HEK293T (cell line): ENCODE measurements around the gene TNNI2.
"Not testable (repeated sequence)": the region's sequence is repeated elsewhere in the genome, so short reads cannot be mapped to it uniquely, and the experiment has no call there.

Source experiments
- CTCF ChIA-PET: fragments of 350-600 bp; formaldehyde crosslinking; extraction: SDS; loops from one replicate; lab custom pipeline; 2021; ENCODE audit warnings: antibody characterized with exemption, inconsistent platforms; lab: Yijun Ruan, JAX
- POLR2A ChIA-PET: fragments of 350-600 bp; formaldehyde crosslinking; extraction: SDS; loops from one replicate; lab custom pipeline; 2020; ENCODE audit warnings: antibody characterized with exemption, inconsistent platforms; lab: Yijun Ruan, JAX
- DNase-seq: peaks from one replicate; pipeline ENCODE4 v3.0.0; 2012; ENCODE audit warnings: mixed read lengths; ENCODE audit errors: extremely low spot score
- ARNT ChIP-seq: fragments of 450-650 bp; IDR thresholded peaks from 2 replicates; pipeline ENCODE4 v1.6.1; 2017; ENCODE audit warnings: mild to moderate bottlenecking
- BHLHE40 ChIP-seq: fragments of 450-650 bp; IDR thresholded peaks from 2 replicates; pipeline ENCODE4 v1.6.1; 2016; ENCODE audit warnings: mild to moderate bottlenecking, moderate library complexity, borderline replicate concordance
- CTBP1 ChIP-seq: fragments of 450-650 bp; IDR thresholded peaks from 2 replicates; pipeline ENCODE4 v1.6.1; 2016; ENCODE audit warnings: borderline replicate concordance
- ELF4 ChIP-seq: fragments of 450-650 bp; IDR thresholded peaks from 2 replicates; pipeline ENCODE4 v1.6.1; 2017; ENCODE audit warnings: antibody characterized with exemption
- FOXA1 ChIP-seq: fragments of 450-650 bp; IDR thresholded peaks from 2 replicates; pipeline ENCODE4 v1.6.1; 2016; ENCODE audit warnings: mild to moderate bottlenecking
- FOXK2 ChIP-seq: fragments of 450-650 bp; IDR thresholded peaks from 2 replicates; pipeline ENCODE4 v1.6.1; 2016; ENCODE audit warnings: mild to moderate bottlenecking
- FOXM1 ChIP-seq: fragments of 450-650 bp; IDR thresholded peaks from 2 replicates; pipeline ENCODE4 v1.6.1; 2017; ENCODE audit warnings: mild to moderate bottlenecking, borderline replicate concordance
- HDGF ChIP-seq: fragments of 450-650 bp; IDR thresholded peaks from 2 replicates; pipeline ENCODE4 v1.6.1; 2017; ENCODE audit warnings: antibody characterized with exemption, borderline replicate concordance
- L3MBTL2 ChIP-seq: fragments of 450-650 bp; conservative IDR thresholded peaks from 2 replicates; pipeline ENCODE4 v1.6.1; 2016; ENCODE audit warnings: mild to moderate bottlenecking
- LEF1 ChIP-seq: fragments of 450-650 bp; IDR thresholded peaks from 2 replicates; pipeline ENCODE4 v1.6.1; 2017; ENCODE audit warnings: mild to moderate bottlenecking, borderline replicate concordance
- NFRKB ChIP-seq: fragments of 450-650 bp; IDR thresholded peaks from 2 replicates; pipeline ENCODE4 v1.6.1; 2016; ENCODE audit warnings: mild to moderate bottlenecking, moderate library complexity
- SP1 ChIP-seq: fragments of 450-650 bp; IDR thresholded peaks from 2 replicates; pipeline ENCODE4 v1.6.1; 2017
- SUZ12 ChIP-seq: fragments of 450-650 bp; IDR thresholded peaks from 2 replicates; pipeline ENCODE4 v1.6.1; 2016; ENCODE audit warnings: mild to moderate bottlenecking
- TARDBP ChIP-seq: fragments of 450-650 bp; IDR thresholded peaks from 2 replicates; pipeline ENCODE4 v1.6.1; 2016
- ZNF384 ChIP-seq: fragments of 450-650 bp; IDR thresholded peaks from 2 replicates; pipeline ENCODE4 v1.6.1; 2016
- TF ChIP-seq, protein P1 (sequence below): fragments of 450-650 bp; IDR thresholded peaks from 2 replicates; pipeline ENCODE4 v1.6.1; 2016

Gene TNNI2

GRCh38 chr11:1881442-1882264, 42.9 kb downstream of the TNNI2 start:
- TF ChIP-seq LEF1: no peak
- TF ChIP-seq ELF4: no peak
- no peak for TF ChIP-seq ZNF384
- TF ChIP-seq FOXM1: no peak
- TF ChIP-seq SUZ12: no peak
- TF ChIP-seq ARNT: no peak
- no peak for TF ChIP-seq FOXK2
- TF ChIP-seq L3MBTL2: no peak
- no peak for TF ChIP-seq NFRKB
- TF ChIP-seq, protein P1, sequence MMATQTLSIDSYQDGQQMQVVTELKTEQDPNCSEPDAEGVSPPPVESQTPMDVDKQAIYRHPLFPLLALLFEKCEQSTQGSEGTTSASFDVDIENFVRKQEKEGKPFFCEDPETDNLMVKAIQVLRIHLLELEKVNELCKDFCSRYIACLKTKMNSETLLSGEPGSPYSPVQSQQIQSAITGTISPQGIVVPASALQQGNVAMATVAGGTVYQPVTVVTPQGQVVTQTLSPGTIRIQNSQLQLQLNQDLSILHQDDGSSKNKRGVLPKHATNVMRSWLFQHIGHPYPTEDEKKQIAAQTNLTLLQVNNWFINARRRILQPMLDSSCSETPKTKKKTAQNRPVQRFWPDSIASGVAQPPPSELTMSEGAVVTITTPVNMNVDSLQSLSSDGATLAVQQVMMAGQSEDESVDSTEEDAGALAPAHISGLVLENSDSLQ: no peak
- no peak for TF ChIP-seq CTBP1
- TF ChIP-seq FOXA1: no peak
- TF ChIP-seq HDGF: no peak
- no peak for TF ChIP-seq BHLHE40
- TF ChIP-seq TARDBP: no peak
- TF ChIP-seq SP1: no peak
- ChIA-PET CTCF (interaction anchor here (0.5 to 2.0 kb wide), 18 partner anchors 15 to 275 kb away, joined by 3 to 47 read pairs (median 4); partner anchors contain the start of gene TNNT3), POLR2A (interaction anchor here (0.6 to 1.5 kb wide), 3 partner anchors 64 to 68 kb away, joined by 3 to 5 read pairs (median 4); no protein-coding TSS in a partner anchor)
- no peak for DNase-seq

GRCh38 chr11:1882265-1883238, 43.8 kb downstream of the TNNI2 start:
- peak; percentile 89 for DNase-seq
- CTCF ChIA-PET: interaction anchor here (0.5 to 2.0 kb wide), 18 partner anchors 26 to 274 kb away, joined by 3 to 47 read pairs (median 4); partner anchors contain the start of gene TNNT3
- no peak for TF ChIP-seq ARNT
- no peak for TF ChIP-seq BHLHE40
- no peak for TF ChIP-seq NFRKB
- no peak for TF ChIP-seq SP1
- TF ChIP-seq FOXM1: no peak
- POLR2A ChIA-PET: interaction anchor here (0.6 to 1.5 kb wide), 4 partner anchors 63 to 230 kb away, joined by 3 to 5 read pairs (median 4); no protein-coding TSS in a partner anchor

DNA sequence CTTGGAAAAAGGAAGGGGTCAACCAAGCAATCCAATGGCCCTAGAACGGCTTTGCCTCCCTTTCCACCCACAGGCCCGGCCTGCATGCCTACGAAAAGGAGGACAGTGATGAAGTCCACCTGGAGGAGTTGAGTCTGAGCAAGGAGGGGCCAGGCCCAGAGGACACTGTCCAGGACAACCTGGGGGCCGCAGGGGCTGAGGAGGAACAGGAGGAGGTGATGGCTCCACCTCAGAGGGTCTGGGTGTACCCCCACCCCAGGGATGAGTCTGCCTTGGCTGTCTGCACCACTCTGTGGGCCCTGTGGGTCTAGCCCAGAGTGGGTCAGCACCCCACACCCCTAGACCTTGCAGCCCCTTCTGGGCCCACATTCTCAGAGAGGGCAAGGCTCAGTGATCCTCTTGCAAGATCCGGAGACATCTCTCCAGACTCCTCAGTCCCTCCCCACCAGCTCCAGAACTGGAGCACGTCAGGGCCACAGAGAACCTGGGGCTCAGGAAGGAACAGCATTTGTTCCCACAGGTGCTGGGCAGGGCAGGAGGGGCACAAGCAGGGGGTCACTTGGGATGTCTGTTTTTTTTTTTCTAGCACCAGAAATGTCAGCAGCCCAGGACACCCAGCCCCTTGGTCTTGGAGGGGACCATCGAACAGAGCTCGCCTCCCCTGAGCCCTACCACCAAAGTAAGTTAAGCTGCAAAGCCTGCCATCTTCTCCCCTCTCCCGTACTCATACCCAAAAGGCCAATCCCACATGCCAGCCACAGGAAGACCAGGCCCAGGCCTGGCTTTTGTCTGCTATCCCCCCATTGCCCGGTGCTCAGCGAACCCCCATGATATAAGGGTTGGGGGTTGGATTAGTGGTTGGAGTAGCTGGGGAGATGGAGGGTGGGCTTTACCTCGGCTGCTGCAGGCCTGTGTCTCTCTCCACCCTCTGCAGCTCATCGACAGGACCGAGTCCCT, 44.8 kb downstream of the TNNI2 start:
- no peak for DNase-seq
- CTCF ChIA-PET: interaction anchor here (1.0 to 2.0 kb wide), 5 partner anchors 24 to 268 kb away, joined by 3 to 47 read pairs (median 10); no protein-coding TSS in a partner anchor
- POLR2A ChIA-PET: interaction anchor here (0.8 to 1.5 kb wide), 2 partner anchors 64 to 231 kb away, joined by 3 to 5 read pairs; no protein-coding TSS in a partner anchor
- TF ChIP-seq, protein P1: no peak
- TF ChIP-seq TARDBP (no peak), BHLHE40 (no peak), CTBP1 (no peak), FOXK2 (no peak), FOXA1 (no peak)

DNA sequence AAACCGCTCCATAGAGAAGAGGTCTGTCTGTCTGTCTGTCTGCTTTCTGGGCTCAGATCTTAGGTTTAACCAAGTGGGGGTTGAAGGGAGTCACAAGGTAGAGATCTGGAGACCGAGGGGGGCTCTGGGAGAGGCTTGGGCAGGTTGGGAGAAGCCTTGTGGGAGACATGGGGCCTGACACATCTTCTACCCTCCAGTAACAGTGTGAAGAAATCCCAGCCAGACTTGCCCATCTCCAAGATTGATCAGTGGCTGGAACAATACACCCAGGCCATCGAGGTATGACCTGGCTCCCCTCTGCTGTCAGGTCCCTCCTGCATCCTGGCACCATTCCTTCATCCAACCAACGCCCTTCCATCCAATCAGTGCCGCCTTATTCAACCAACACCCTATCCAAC, 45.5 kb downstream of the TNNI2 start:
- DNase-seq: no peak
- POLR2A ChIA-PET: no interaction called here
- CTCF ChIA-PET: no interaction called here
- TF ChIP-seq SP1: no peak
- no peak for TF ChIP-seq ZNF384
- no peak for TF ChIP-seq NFRKB
- no peak for TF ChIP-seq HDGF
- TF ChIP-seq, protein P1: no peak
- no peak for TF ChIP-seq SUZ12
- no peak for TF ChIP-seq L3MBTL2
- no peak for TF ChIP-seq ELF4
- no peak for TF ChIP-seq TARDBP
- no peak for TF ChIP-seq LEF1
- TF ChIP-seq CTBP1: no peak
- no peak for TF ChIP-seq FOXA1

DNA sequence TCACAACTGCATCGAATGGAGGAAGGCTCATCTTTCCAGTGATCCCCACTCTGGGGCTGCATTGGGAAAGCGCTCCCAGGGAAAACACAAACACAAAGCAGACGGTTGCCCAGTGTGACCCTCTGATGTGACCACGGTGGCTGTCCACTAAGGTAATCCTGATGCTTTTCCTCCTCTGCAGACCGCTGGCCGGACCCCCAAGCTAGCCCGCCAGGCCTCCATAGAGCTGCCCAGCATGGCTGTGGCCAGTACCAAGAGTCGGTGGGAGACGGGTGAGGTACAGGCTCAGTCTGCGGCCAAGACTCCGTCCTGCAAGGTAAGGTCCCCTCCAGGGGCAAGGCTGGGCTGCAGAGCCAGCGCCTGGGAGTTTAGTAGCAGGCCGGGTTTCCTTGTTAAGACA, 47.8 kb downstream of the TNNI2 start:
- CTCF ChIA-PET, DNase-seq, POLR2A ChIA-PET: not testable (repeated sequence)
